ENCODE data around the gene PRPF31.

Gene PRPF31

GRCh38 chr19:54142166-54142780 is 26.7 kb downstream of the PRPF31 start:
- peaks cover 26% of the 10 kb centered on the region for H3K4me1 Mint-ChIP-seq (ENCODE audit: low read depth)
- peaks cover 61% of the 10 kb centered on the region for H3K36me3 Mint-ChIP-seq (ENCODE audit: low read depth)
- peak overlapping the region; percentile 24 for H3K27ac Mint-ChIP-seq
- no peak for DNase-seq (ENCODE audit: low spot score)
- no peaks in the 10 kb centered on the region for H3K9me3 Mint-ChIP-seq
- no peaks in the 10 kb centered on the region for H3K27me3 Mint-ChIP-seq (ENCODE audit: low read depth)
- H3K4me3 Mint-ChIP-seq, result no peak overlapping the region

- Mint-ChIP-seq H3K27ac (no peak overlapping the region), H3K4me1 (ENCODE audit: low read depth) (peaks cover 10% of the 10 kb centered on the region)
- DNase-seq (ENCODE audit: low spot score), result no peak
Observed at GRCh38 chr19:54145541-54146158, 30.1 kb downstream of the PRPF31 start.

GRCh38 chr19:54147676-54148075 is 32.1 kb downstream of the PRPF31 start:
- DNase-seq (ENCODE audit: low spot score), result no peak
- Mint-ChIP-seq H3K36me3 (ENCODE audit: low read depth) (peaks cover 70% of the 10 kb centered on the region), H3K9me3 (no peaks in the 10 kb centered on the region), H3K27me3 (ENCODE audit: low read depth) (no peaks in the 10 kb centered on the region), H3K4me3 (no peak overlapping the region), H3K4me1 (ENCODE audit: low read depth) (no peaks in the 10 kb centered on the region), H3K27ac (no peak overlapping the region)

More at GRCh38 chr19:54145541-54146158, 30.1 kb downstream of the PRPF31 start:
- Mint-ChIP-seq H3K9me3 (no peaks in the 10 kb centered on the region), H3K4me3 (no peak overlapping the region), H3K36me3 (ENCODE audit: low read depth) (peaks cover 70% of the 10 kb centered on the region), H3K27me3 (ENCODE audit: low read depth) (no peaks in the 10 kb centered on the region)

GRCh38 chr19:54148158-54148557 is 32.6 kb downstream of the PRPF31 start:
- peaks cover 67% of the 10 kb centered on the region for H3K36me3 Mint-ChIP-seq (ENCODE audit: low read depth)

DNA sequence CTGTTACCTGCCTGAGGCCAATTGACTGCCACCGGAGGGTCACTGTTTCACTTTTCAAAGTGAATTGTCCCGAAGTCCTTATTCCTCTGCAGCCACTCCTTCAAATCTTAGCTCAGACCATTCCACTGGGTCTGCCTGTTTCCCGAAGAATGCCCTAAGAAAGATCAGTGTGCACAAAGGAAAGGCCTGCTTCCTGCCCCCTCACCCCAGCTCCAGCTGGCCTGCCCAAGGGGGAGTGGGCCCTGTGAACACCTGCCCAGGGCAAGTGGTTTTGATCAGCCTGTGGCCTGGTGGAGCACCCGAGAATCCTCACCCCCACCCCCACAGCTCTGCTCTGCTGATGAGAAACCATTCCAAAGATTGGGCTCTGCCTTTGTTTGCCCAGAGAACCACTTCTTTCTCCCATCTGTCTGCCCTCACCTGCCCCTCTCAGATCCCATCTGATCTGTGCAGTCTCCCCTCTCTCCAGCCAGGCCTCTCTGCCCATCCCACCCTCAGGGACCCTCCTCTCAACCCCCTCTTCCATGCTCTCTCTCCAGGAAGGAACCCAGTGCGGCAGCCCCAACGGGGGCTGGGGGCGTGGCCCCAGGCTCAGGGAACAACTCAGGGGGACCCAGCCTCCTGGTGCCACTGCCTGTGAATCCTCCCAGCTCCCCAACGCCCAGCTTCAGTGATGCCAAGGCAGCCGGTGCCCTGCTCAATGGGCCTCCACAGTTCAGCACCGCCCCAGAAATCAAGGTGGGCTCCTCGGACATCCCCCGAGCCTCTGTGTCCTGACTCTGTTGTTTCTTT is 33.7 kb downstream of the PRPF31 start:
- Mint-ChIP-seq H3K4me3 (no peak overlapping the region), H3K9me3 (no peaks in the 10 kb centered on the region), H3K27ac (no peak overlapping the region), H3K36me3 (ENCODE audit: low read depth) (peaks cover 67% of the 10 kb centered on the region), H3K4me1 (ENCODE audit: low read depth) (peaks cover 2% of the 10 kb centered on the region), H3K27me3 (ENCODE audit: low read depth) (no peaks in the 10 kb centered on the region)
- DNase-seq (ENCODE audit: low spot score), result no peak

More at GRCh38 chr19:54148158-54148557, 32.6 kb downstream of the PRPF31 start:
- H3K27ac Mint-ChIP-seq, result no peak overlapping the region
- DNase-seq (ENCODE audit: low spot score), result no peak
- H3K4me1 Mint-ChIP-seq (ENCODE audit: low read depth), result no peaks in the 10 kb centered on the region
- H3K9me3 Mint-ChIP-seq, result no peaks in the 10 kb centered on the region
- H3K27me3 Mint-ChIP-seq (ENCODE audit: low read depth), result no peaks in the 10 kb centered on the region
- H3K4me3 Mint-ChIP-seq, result no peak overlapping the region

GRCh38 chr19:54151362-54152035 is 35.9 kb downstream of the PRPF31 start:
- Mint-ChIP-seq H3K4me3 (no peak overlapping the region), H3K9me3 (no peaks in the 10 kb centered on the region), H3K27ac (peak overlapping the region; percentile 45), H3K4me1 (ENCODE audit: low read depth) (peaks cover 13% of the 10 kb centered on the region), H3K36me3 (ENCODE audit: low read depth) (peaks cover 66% of the 10 kb centered on the region), H3K27me3 (ENCODE audit: low read depth) (no peaks in the 10 kb centered on the region)
- DNase-seq (ENCODE audit: low spot score), result no peak

DNA sequence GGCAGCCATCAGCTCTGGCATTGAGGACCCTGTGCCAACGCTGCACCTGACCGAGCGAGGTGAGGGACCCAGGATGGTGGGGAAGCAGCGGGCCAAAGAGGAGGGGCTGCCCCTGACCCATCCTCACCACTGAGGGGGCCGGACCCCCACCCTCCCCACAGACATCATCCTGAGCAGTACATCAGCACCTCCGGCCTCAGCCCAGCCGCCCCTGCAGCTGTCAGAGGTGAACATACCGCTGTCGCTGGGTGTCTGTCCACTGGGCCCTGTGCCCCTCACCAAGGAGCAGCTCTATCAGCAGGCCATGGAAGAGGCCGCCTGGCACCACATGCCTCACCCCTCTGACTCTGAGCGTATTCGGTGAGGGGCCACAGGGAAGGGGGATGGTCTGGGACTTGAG is 36.7 kb downstream of the PRPF31 start:
- no peaks in the 10 kb centered on the region for H3K27me3 Mint-ChIP-seq (ENCODE audit: low read depth)
- peaks cover 16% of the 10 kb centered on the region for H3K4me1 Mint-ChIP-seq (ENCODE audit: low read depth)
- DNase-seq (ENCODE audit: low spot score), result no peak
- H3K27ac Mint-ChIP-seq, result no peak overlapping the region
- H3K36me3 Mint-ChIP-seq (ENCODE audit: low read depth), result peaks cover 63% of the 10 kb centered on the region
- no peak overlapping the region for H3K4me3 Mint-ChIP-seq
- H3K9me3 Mint-ChIP-seq, result no peaks in the 10 kb centered on the region

DNA sequence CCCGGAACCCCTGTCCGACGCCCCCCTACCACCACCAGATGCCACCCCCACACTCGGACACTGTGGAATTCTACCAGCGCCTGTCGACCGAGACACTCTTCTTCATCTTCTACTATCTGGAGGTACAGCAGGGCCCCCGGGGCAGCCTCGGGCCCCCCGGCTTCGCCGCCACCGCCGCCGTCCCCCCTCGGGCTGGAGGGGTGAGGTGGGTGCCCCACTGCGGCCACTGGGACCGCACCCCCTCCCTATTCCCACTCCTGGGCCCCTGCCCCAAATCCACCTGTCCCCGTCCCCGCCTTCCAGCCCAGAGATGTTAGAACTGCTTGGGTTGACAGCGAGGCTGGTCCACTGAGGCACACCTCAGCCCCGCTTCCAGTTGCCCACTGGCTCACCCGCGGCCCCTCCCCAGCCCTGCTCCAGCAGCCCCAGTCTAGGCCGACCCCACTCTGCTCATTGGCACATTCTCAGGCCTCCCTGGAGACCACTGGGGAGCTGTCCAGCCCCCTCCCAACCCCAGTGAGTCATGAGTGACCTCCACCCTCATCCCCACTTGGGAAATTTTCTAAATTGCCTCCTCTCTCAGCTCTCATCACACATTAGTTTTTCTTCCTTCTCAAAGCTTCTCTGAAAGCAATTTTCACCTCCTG is 37.4 kb downstream of the PRPF31 start:
- Mint-ChIP-seq H3K9me3 (no peaks in the 10 kb centered on the region), H3K36me3 (ENCODE audit: low read depth) (peaks cover 61% of the 10 kb centered on the region)

DNA sequence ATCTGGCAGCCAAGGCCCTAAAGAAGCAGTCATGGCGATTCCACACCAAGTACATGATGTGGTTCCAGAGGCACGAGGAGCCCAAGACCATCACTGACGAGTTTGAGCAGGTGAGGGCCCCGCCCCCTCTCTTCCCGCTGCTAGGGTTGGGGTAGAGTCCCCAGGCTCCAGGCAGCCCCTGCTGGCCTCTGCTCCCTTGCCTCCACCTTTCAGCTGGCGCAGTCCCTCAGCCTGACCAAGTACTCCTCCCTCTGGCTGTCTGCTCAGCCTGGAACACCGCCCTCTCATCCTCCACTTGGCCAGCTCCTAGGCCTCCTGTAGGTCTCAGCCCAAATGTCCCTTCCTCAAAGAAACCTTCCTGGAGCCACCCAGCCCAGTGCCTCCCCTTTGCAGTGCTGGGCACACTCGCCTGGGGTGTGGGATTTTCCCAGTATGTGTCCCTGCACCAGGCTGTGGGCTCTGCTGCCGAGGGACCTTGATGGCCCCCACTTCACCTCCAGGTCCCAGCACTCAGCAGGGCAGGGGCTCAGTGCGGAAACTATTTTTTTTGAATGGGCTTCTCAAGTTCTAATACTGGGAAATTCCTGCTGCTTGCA is 38.3 kb downstream of the PRPF31 start:
- H3K9me3 Mint-ChIP-seq, result no peaks in the 10 kb centered on the region
- H3K4me3 Mint-ChIP-seq, result no peak overlapping the region
- no peaks in the 10 kb centered on the region for H3K27me3 Mint-ChIP-seq (ENCODE audit: low read depth)
- H3K27ac Mint-ChIP-seq, result peak overlapping the region; percentile 26
- no peak for DNase-seq (ENCODE audit: low spot score)
- H3K36me3 Mint-ChIP-seq (ENCODE audit: low read depth), result peaks cover 60% of the 10 kb centered on the region
- peaks cover 24% of the 10 kb centered on the region for H3K4me1 Mint-ChIP-seq (ENCODE audit: low read depth)

More for the DNA sequence above, 37.4 kb downstream of the PRPF31 start:
- DNase-seq (ENCODE audit: low spot score), result no peak
- H3K27me3 Mint-ChIP-seq (ENCODE audit: low read depth), result no peaks in the 10 kb centered on the region
- H3K4me3 Mint-ChIP-seq, result no peak overlapping the region
- peak overlapping the region; percentile 57 for H3K27ac Mint-ChIP-seq
- H3K4me1 Mint-ChIP-seq (ENCODE audit: low read depth), result peaks cover 17% of the 10 kb centered on the region

- H3K27ac Mint-ChIP-seq, result peak overlapping the region; percentile 65
- no peaks in the 10 kb centered on the region for H3K9me3 Mint-ChIP-seq
- no peaks in the 10 kb centered on the region for H3K27me3 Mint-ChIP-seq (ENCODE audit: low read depth)
- H3K36me3 Mint-ChIP-seq (ENCODE audit: low read depth), result peaks cover 54% of the 10 kb centered on the region
- H3K4me3 Mint-ChIP-seq, result no peak overlapping the region
- peaks cover 26% of the 10 kb centered on the region for H3K4me1 Mint-ChIP-seq (ENCODE audit: low read depth)
- DNase-seq (ENCODE audit: low spot score), result no peak
Observed at GRCh38 chr19:54154603-54155345, 39.2 kb downstream of the PRPF31 start.

- Mint-ChIP-seq H3K27me3 (ENCODE audit: low read depth) (no peaks in the 10 kb centered on the region), H3K36me3 (ENCODE audit: low read depth) (peaks cover 49% of the 10 kb centered on the region), H3K4me1 (ENCODE audit: low read depth) (peaks cover 32% of the 10 kb centered on the region), H3K27ac (no peak overlapping the region), H3K4me3 (no peak overlapping the region), H3K9me3 (no peaks in the 10 kb centered on the region)
- no peak for DNase-seq (ENCODE audit: low spot score)
Observed at GRCh38 chr19:54155694-54156093, 40.1 kb downstream of the PRPF31 start.

DNA sequence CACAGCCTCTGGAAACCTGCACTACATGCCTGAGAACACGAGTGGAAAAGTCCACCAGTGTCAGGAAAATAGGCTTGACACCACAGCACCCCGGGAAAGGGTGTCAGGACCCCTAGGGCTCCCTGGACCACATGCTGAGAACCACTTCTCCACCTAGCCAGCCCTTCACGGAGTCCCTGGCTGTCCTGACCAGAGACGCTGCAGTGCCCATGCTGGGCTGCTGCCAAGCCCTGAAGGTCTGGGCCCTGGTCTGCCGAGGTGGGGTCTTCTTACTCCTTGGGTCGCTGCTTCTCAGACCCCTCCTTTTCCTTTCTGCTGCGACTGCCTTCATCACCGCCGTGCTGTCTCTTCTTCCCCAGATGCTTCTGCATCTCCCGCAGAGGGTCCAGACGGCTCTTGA is 40.9 kb downstream of the PRPF31 start:
- DNase-seq (ENCODE audit: low spot score), result no peak
- peaks cover 44% of the 10 kb centered on the region for H3K36me3 Mint-ChIP-seq (ENCODE audit: low read depth)
- no peak overlapping the region for H3K27ac Mint-ChIP-seq
- H3K27me3 Mint-ChIP-seq (ENCODE audit: low read depth), result no peaks in the 10 kb centered on the region
- H3K9me3 Mint-ChIP-seq, result no peaks in the 10 kb centered on the region
- H3K4me3 Mint-ChIP-seq, result no peak overlapping the region
- peaks cover 36% of the 10 kb centered on the region for H3K4me1 Mint-ChIP-seq (ENCODE audit: low read depth)

DNA sequence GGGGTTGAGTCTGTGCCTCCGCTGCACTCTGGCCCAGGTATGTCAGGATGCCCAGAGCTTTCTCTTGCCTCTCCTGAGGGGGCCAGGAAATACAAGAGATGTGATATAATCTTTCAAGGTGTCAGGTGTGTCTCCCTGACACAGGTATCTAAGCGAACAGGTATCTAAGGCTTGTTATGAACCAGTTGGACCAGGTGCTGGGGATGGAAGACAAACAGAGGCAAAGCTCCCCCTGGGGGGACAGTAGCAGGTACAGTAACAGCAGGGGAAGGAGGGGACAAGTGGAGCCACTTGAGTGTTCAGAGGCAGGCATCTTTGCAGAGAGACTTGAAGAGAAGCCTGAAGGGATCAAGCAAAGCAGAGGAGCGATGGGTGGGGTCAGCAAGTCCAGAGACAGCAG is 41.4 kb downstream of the PRPF31 start:
- peak overlapping the region; percentile 6 for H3K27ac Mint-ChIP-seq
- H3K4me1 Mint-ChIP-seq (ENCODE audit: low read depth), result peaks cover 36% of the 10 kb centered on the region
- H3K4me3 Mint-ChIP-seq, result peak overlapping the region; percentile 36
- no peaks in the 10 kb centered on the region for H3K27me3 Mint-ChIP-seq (ENCODE audit: low read depth)
- H3K36me3 Mint-ChIP-seq (ENCODE audit: low read depth), result peaks cover 41% of the 10 kb centered on the region
- DNase-seq (ENCODE audit: low spot score), result no peak
- no peaks in the 10 kb centered on the region for H3K9me3 Mint-ChIP-seq
